GM18909 (cell line): Measurements from ENCODE around the gene ZNF618.
"Not testable (repeated sequence)": the region's sequence is repeated elsewhere in the genome, so short reads cannot be mapped to it uniquely, and the experiment has no call there.

Source experiments
- ATAC-seq: cut with Tn5 transposase; IDR thresholded peaks from one replicate; pipeline ENCODE4 v1.9.1; 2021; ENCODE audit warnings: mild to moderate bottlenecking; ENCODE audit not compliant: unreplicated experiment, poor library complexity

Gene ZNF618

GRCh38 chr9:114070188-114071103 lies 194.3 kb downstream of the ZNF618 start:
- ATAC-seq: no peak

GRCh38 chr9:114071197-114071795 lies 195.2 kb downstream of the ZNF618 start:
- no peak for ATAC-seq

GRCh38 chr9:114072184-114073140 lies 196.4 kb downstream of the ZNF618 start:
- no peak for ATAC-seq

- ATAC-seq: no peak
Observed at GRCh38 chr9:114075602-114076001, 199.5 kb downstream of the ZNF618 start.

GRCh38 chr9:114076237-114077161 lies 200.4 kb downstream of the ZNF618 start:
- no peak for ATAC-seq

GRCh38 chr9:114077162-114077837 lies 201.2 kb downstream of the ZNF618 start:
- no peak for ATAC-seq

GRCh38 chr9:114078021-114078780 lies 202.1 kb downstream of the ZNF618 start, which contains the start of gene AMBP:
Gene AMBP (minus strand): TSS chr9:114078300. CDS start chr9:114078209, 91 bp downstream.
- no peak for ATAC-seq

GRCh38 chr9:114078781-114079156 lies 202.7 kb downstream of the ZNF618 start:
- no peak for ATAC-seq

- no peak for ATAC-seq
Observed at GRCh38 chr9:114080195-114080772, 204.2 kb downstream of the ZNF618 start.

GRCh38 chr9:114080773-114081440 lies 204.8 kb downstream of the ZNF618 start:
- no peak for ATAC-seq

- no peak for ATAC-seq
Observed at GRCh38 chr9:114081441-114082016, 205.4 kb downstream of the ZNF618 start.

GRCh38 chr9:114082017-114082762 lies 206.1 kb downstream of the ZNF618 start:
- ATAC-seq: peak; percentile 94

- ATAC-seq: not testable (repeated sequence)
Observed at GRCh38 chr9:114082763-114083412, 206.8 kb downstream of the ZNF618 start.

GRCh38 chr9:114083666-114084065 lies 207.6 kb downstream of the ZNF618 start:
- ATAC-seq: no peak

- ATAC-seq: no peak
Observed at GRCh38 chr9:114084282-114085073, 208.4 kb downstream of the ZNF618 start.
